Measurements from ENCODE around the gene MRPL30. TPM values are rescaled to one million over a fixed set of nuclear protein-coding genes. Genes with fewer than 3 reads are reported as not detected.

MRPL30 gene
- total and polyA plus RNA-seq, 2 donors (not counting 1 experiment from before 2014, with no cell fraction given) = 4.7 to 18.5 TPM

GRCh38 chr2:99156891-99157290, 24.1 kb upstream of the MRPL30 start:
- no peak for TF ChIP-seq CTCF (IDR thresholded peaks at IDR 0.05)
- no peak for TF ChIP-seq EZH2 (IDR thresholded peaks at IDR 0.05; ENCODE audit: borderline replicate concordance, insufficient read depth, low read depth, low read length, poor library complexity, severe bottlenecking)
- H4K20me1 ChIP-seq (ENCODE audit: control insufficient read depth, insufficient read depth, low read length, poor library complexity, severe bottlenecking) = no peaks in the 10 kb centered on the region
- 0% methylated on average over 1 of the region's 1 CpG for WGBS (ENCODE audit: insufficient coverage)
- Mint-ChIP-seq H3K4me1 (peaks cover 47% of the 10 kb centered on the region), H3K9me3 (ENCODE audit: insufficient read depth) (no peaks in the 10 kb centered on the region), H3K4me3 (no peak overlapping the region), H3K27me3 (no peaks in the 10 kb centered on the region), H3K27ac (peak overlapping the region; percentile 85)
- no peak overlapping the region for H3K9ac ChIP-seq (ENCODE audit: low read length)
- ChIA-PET POLR2A (interaction anchor here (3.8 kb wide), 1 partner anchor 16 kb away, joined by 31 read pairs; the partner anchor contains the start of gene C2orf15), CTCF (interaction anchor here (1.2 to 4.8 kb wide), 6 partner anchors 16 to 700 kb away, joined by 3 to 24 read pairs (median 6); partner anchors contain the start of genes C2orf15, EIF5B, MITD1 and TXNDC9)
- H2AFZ ChIP-seq (ENCODE audit: insufficient read depth, low read depth, low read length, poor library complexity, severe bottlenecking) = no peak overlapping the region
- no peak overlapping the region for H3K4me3 ChIP-seq (ENCODE audit: control extremely low read depth in 1 of 5, extremely low read depth in 1 of 5, insufficient read depth in 1 of 5, low read depth in 2 of 5, low read length in 4 of 5)
- peaks cover 27 to 29% of the 10 kb centered on the region in 2 donors for H3K4me1 ChIP-seq (ENCODE audit: control insufficient read depth in 2 of 2, insufficient read depth in 2 of 2, low read length in 2 of 2)
- H3K79me2 ChIP-seq (ENCODE audit: control insufficient read depth, insufficient read depth, low read length) = peaks cover 28% of the 10 kb centered on the region
- DNase-seq = peak; percentile 74
- peak; percentile 19 for ATAC-seq (ENCODE audit: low read depth)
- peak overlapping the region; percentile 50 to 53 for H3K27ac ChIP-seq (ENCODE audit: low read length in 2 of 2)
- H3K36me3 ChIP-seq (replicated peaks in 1 of 2; ENCODE audit: control extremely low read depth in 1 of 2, control insufficient read depth in 1 of 2, extremely low read depth in 1 of 2, insufficient read depth in 2 of 2, low read length in 1 of 2) = peaks cover 4 to 7% of the 10 kb centered on the region in 2 experiments
- H3K9me3 ChIP-seq (ENCODE audit: control extremely low read depth in 1 of 3, control insufficient read depth in 2 of 3, insufficient read depth in 1 of 3, low read length in 2 of 3) = no peaks in the 10 kb centered on the region
- intact Hi-C loops (cut with micrococcal nuclease) = loop anchor here (10.0 kb wide), 1 partner anchor 1088 kb away; no protein-coding TSS in a partner anchor
- no peaks in the 10 kb centered on the region for H3K27me3 ChIP-seq (replicated peaks in 1 of 4; ENCODE audit: control extremely low read depth in 1 of 4, control insufficient read depth in 3 of 4, insufficient read depth in 4 of 4, low read length in 3 of 4)
- H3K4me2 ChIP-seq (replicated peaks; ENCODE audit: low read depth, low read length, poor library complexity, severe bottlenecking) = peak overlapping the region; percentile 23

GRCh38 chr2:99158599-99158998, 22.4 kb upstream of the MRPL30 start:
- Histone ChIP-seq H4K20me1 (ENCODE audit: control insufficient read depth, insufficient read depth, low read length, poor library complexity, severe bottlenecking) (no peaks in the 10 kb centered on the region), H3K36me3 (replicated peaks in 1 of 2; ENCODE audit: control extremely low read depth in 1 of 2, control insufficient read depth in 1 of 2, extremely low read depth in 1 of 2, insufficient read depth in 2 of 2, low read length in 1 of 2) (peaks cover 8 to 9% of the 10 kb centered on the region in 2 experiments), H2AFZ (ENCODE audit: insufficient read depth, low read depth, low read length, poor library complexity, severe bottlenecking) (no peak overlapping the region), H3K27ac (ENCODE audit: low read length in 2 of 2) (peak overlapping the region in 1 of 2 donors; percentile 20), H3K9me3 (ENCODE audit: control extremely low read depth in 1 of 3, control insufficient read depth in 2 of 3, insufficient read depth in 1 of 3, low read length in 2 of 3) (no peaks in the 10 kb centered on the region), H3K4me1 (ENCODE audit: control insufficient read depth in 2 of 2, insufficient read depth in 2 of 2, low read length in 2 of 2) (peaks cover 27 to 29% of the 10 kb centered on the region in 2 donors), H3K4me3 (ENCODE audit: control extremely low read depth in 1 of 5, extremely low read depth in 1 of 5, insufficient read depth in 1 of 5, low read depth in 2 of 5, low read length in 4 of 5) (no peak overlapping the region), H3K9ac (ENCODE audit: low read length) (no peak overlapping the region), H3K27me3 (replicated peaks in 1 of 4; ENCODE audit: control extremely low read depth in 1 of 4, control insufficient read depth in 3 of 4, insufficient read depth in 4 of 4, low read length in 3 of 4) (no peaks in the 10 kb centered on the region), H3K4me2 (replicated peaks; ENCODE audit: low read depth, low read length, poor library complexity, severe bottlenecking) (no peak overlapping the region), H3K79me2 (ENCODE audit: control insufficient read depth, insufficient read depth, low read length) (peaks cover 28% of the 10 kb centered on the region)
- Mint-ChIP-seq H3K9me3 (ENCODE audit: insufficient read depth) (no peaks in the 10 kb centered on the region), H3K27me3 (no peaks in the 10 kb centered on the region), H3K27ac (peak overlapping the region; percentile 28), H3K4me1 (peaks cover 47% of the 10 kb centered on the region), H3K4me3 (no peak overlapping the region)
- ATAC-seq (ENCODE audit: low read depth) = no peak
- no peak for TF ChIP-seq CTCF (IDR thresholded peaks at IDR 0.05)
- no peak for TF ChIP-seq EZH2 (IDR thresholded peaks at IDR 0.05; ENCODE audit: borderline replicate concordance, insufficient read depth, low read depth, low read length, poor library complexity, severe bottlenecking)
- no peak for DNase-seq
- no CpG with 5 or more reads among the region's 5 CpGs for WGBS (ENCODE audit: insufficient coverage)
- CTCF ChIA-PET = interaction anchor here (1.1 to 4.8 kb wide), 3 partner anchors 9 to 73 kb away, joined by 4 to 24 read pairs (median 5); partner anchors contain the start of gene C2orf15
- POLR2A ChIA-PET = no interaction called here
- intact Hi-C loops (cut with micrococcal nuclease) = loop anchor here (10.0 kb wide), 1 partner anchor 1086 kb away; no protein-coding TSS in a partner anchor

Data from B cell (primary cell).